Omental fat pad (tissue), 4 donors: ENCODE data around the gene SHB. TPM values are rescaled to one million over a fixed set of nuclear protein-coding genes. Genes with fewer than 3 reads are reported as not detected.

Source experiments
- ATAC-seq: fragments of 150-250 bp; one replicate; pipeline ENCODE4 v1.9.1; 2016; ENCODE audit warnings: mild to moderate bottlenecking, moderate library complexity; ENCODE audit not compliant: low FRiP score
- DNase-seq: peaks from one replicate; pipeline ENCODE4 v3.0.0-alpha.2; 2019; ENCODE audit warnings: low spot score
- total RNA-seq, 4 donors: library from RNA; depleted of rRNA; stranded (reverse); fragments of >200 nt; gene quantifications; one replicate each; pipeline ENCODE4 v1.1.0, GENCODE V29; 2016
- TF ChIP-seq, protein P1 (sequence below), 3 donors: fragments of 450-650 bp; IDR thresholded peaks; one replicate each; pipeline ENCODE4 v1.5.1; 2016 to 2017; ENCODE audit warnings: antibody characterized with exemption in 3 of 3, mild to moderate bottlenecking in 3 of 3, moderate library complexity in 2 of 3

SHB gene
- total RNA-seq, 4 donors from 2014 or later: 10.4 to 61.6 (median 20.7) TPM

DNA sequence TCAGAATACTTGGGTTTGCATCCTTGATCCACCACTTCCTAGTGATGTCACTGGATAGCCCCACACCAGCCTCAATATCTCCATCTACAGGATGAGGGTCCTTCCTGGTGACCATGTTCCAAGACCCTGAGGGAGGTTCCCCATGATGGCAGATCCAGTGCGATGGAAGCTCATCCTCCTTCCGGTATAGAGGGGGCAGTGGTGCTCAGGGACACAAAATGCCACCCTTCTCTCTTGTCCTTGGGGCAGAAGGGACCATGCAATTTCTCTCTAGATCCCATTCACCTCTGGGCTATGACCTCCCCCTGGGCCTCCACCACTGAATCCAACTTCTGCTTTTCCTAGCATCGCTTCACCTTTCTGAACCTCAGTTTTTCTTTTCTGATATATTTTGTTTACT lies 159.7 kb downstream of the SHB start:
- no peak for DNase-seq
- ATAC-seq: no peak
- TF ChIP-seq, protein P1, sequence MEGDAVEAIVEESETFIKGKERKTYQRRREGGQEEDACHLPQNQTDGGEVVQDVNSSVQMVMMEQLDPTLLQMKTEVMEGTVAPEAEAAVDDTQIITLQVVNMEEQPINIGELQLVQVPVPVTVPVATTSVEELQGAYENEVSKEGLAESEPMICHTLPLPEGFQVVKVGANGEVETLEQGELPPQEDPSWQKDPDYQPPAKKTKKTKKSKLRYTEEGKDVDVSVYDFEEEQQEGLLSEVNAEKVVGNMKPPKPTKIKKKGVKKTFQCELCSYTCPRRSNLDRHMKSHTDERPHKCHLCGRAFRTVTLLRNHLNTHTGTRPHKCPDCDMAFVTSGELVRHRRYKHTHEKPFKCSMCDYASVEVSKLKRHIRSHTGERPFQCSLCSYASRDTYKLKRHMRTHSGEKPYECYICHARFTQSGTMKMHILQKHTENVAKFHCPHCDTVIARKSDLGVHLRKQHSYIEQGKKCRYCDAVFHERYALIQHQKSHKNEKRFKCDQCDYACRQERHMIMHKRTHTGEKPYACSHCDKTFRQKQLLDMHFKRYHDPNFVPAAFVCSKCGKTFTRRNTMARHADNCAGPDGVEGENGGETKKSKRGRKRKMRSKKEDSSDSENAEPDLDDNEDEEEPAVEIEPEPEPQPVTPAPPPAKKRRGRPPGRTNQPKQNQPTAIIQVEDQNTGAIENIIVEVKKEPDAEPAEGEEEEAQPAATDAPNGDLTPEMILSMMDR (IDR thresholded peaks at IDR 0.05): no peak

DNA sequence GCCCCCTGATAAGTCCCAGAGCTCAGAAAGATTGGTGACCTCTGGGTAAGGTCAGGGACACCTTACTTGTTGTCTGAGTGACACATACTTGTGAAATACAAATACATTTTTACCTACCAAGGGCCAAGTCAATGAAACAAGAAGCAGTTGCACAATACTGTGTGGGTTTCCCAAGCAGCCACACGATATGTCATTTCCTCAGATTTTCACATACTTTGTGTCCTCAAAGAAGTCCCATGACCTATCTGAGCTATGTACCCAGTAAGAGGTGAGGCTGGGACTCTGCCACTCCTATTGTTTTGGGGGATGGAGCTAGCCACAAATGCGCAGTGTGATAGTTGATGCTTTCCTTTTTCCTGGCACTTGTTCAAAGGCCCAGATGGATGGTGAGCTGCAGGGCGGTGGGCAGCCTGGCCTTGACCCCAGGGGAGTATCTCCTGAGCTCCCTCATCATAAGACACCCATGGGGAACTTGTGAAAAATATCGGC lies 160.3 kb downstream of the SHB start:
- TF ChIP-seq, protein P1 (IDR thresholded peaks at IDR 0.05): no peak
- ATAC-seq (no peak), DNase-seq (no peak)

DNA sequence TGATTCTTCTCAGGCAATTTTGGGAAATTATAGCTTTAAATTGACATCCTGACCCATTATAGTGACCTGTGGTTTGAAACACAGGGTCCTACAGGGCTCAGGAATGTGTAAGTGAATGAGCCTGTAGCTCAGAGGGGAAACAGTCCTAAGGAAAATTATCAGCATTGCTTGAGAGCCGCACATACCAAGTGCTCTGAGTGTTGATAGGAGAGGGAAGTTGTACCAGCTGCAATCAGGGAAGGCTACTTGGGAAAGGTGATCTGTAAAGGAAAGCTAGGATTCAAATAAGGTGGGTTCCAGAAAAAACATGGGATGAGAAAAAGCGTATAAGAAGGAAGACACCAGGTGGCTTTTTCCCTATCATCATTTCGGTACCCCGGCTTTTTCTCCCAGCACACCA lies 160.7 kb downstream of the SHB start:
- TF ChIP-seq, protein P1 (IDR thresholded peaks at IDR 0.05): no peak
- ATAC-seq (no peak), DNase-seq (no peak)

DNA sequence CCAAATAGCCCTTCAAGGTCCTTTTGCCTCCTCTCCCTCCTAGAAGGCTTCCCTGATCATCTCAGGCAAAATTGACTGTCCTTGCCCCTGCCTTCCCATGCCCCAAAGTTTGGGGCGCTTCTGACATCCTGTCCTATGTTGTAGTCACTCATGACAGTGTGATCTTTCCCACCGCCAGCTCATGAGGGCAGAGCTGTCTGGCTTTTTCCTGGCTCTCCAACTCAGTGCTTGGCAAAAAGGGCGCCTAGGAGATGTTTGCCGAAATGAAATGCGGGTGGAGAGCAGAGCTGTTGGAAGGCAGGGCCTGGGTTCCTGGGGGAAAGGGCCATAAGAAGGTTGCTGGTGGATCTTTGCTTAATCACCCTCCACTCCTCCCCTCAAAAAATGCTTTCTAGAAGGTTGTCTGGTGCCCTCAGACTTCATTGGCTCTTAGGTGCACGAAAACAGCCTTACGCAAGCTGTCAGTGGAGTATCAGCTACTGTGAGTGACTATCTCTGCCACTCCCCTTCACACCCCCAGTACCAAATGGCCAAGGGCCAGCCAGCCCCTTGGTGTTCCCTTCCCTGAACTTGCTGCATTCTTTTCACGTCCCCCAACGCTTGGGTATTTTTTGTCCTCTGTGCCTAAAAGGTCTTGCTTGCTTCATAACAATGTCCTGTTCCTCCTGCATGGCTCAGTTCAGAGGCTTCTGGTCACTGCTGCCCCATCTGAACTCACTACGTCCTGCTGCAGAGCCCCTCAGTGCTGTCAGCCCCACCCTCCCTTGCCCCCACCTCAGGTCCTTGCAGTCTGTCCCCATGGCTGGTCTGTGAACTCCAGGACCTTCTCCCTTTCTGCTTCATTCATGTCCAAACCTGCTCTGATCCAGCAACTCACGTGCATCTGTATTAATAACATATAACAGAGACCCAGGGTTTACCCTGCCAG lies 162.5 kb downstream of the SHB start:
- DNase-seq (no peak), ATAC-seq (no peak)
- TF ChIP-seq, protein P1 (IDR thresholded peaks at IDR 0.05): no peak

DNA sequence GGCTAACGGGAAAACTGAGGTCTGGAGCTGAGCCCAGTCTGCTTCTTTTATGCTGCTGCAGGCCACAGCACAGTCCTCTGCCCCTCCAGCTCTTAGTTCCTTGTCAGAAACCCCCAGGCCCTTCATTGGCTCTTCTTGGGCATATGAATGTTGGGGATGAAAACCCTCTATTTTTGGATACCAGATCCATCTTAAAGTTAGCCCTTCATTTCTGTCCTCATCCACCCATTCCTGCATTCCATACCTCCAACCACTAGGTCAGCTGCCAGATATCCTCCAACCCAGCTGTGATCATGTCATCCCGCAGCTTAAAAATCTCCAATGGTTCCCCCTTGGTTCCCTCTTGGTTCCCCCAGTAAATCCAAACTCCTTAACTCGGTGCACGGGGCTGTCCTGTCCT lies 163.3 kb downstream of the SHB start:
- DNase-seq (no peak), ATAC-seq (no peak)
- TF ChIP-seq, protein P1 (IDR thresholded peaks at IDR 0.05): no peak

DNA sequence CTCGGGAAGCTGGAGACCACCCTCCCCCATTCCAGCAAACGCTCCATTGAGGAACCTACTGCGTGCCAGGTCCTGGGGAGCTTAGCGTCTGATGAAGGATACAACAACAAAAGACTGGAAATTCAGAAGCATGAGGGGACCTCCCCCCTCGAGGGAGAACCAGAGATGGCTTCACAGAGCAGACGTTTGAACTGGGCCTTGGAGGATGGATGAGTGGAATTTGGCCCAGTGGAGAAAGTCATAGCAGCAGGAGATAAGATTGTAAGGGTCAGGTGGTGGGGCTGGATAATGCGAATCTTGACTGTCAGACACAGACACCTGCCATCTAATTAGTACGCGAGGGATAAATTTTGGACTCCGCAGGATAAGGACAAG lies 163.9 kb downstream of the SHB start:
- ATAC-seq: no peak
- TF ChIP-seq, protein P1 (IDR thresholded peaks at IDR 0.05): no peak

More for the DNA sequence above, 163.9 kb downstream of the SHB start:
- DNase-seq: no peak
